ENCODE measurements around the gene PSAPL1.

PSAPL1 gene

DNA sequence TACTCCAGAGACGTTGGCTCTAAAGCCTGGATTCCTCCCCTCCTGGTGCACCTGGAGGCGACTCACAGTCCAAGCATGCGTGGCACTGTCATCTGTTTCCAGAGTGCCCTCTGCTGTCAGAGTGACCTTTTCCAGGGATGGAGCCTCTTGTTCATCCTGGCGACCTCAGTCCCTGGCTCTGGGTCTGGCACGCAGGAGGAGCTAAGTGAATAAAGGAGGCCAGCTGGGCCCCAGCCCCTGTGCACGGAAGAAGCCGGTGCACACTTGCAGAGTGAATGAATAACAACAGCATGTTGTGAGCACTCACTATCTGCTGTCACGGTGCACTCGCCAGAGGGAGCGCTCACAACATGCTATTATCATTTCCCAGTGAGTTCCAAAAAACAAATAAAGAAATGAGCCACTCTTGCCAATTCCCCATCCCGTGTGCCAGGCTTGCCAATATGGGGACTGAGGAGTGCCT is 27.8 kb upstream of the PSAPL1 start:
- TF ChIP-seq, protein P1, sequence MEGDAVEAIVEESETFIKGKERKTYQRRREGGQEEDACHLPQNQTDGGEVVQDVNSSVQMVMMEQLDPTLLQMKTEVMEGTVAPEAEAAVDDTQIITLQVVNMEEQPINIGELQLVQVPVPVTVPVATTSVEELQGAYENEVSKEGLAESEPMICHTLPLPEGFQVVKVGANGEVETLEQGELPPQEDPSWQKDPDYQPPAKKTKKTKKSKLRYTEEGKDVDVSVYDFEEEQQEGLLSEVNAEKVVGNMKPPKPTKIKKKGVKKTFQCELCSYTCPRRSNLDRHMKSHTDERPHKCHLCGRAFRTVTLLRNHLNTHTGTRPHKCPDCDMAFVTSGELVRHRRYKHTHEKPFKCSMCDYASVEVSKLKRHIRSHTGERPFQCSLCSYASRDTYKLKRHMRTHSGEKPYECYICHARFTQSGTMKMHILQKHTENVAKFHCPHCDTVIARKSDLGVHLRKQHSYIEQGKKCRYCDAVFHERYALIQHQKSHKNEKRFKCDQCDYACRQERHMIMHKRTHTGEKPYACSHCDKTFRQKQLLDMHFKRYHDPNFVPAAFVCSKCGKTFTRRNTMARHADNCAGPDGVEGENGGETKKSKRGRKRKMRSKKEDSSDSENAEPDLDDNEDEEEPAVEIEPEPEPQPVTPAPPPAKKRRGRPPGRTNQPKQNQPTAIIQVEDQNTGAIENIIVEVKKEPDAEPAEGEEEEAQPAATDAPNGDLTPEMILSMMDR (IDR thresholded peaks at IDR 0.05; ENCODE audit: control extremely low read depth, extremely low read depth, low read depth, missing control alignments): no peak
- ChIA-PET POLR2A (no interaction called here), CTCF (no interaction called here)
- no peak for DNase-seq (ENCODE audit: extremely low spot score)

DNA sequence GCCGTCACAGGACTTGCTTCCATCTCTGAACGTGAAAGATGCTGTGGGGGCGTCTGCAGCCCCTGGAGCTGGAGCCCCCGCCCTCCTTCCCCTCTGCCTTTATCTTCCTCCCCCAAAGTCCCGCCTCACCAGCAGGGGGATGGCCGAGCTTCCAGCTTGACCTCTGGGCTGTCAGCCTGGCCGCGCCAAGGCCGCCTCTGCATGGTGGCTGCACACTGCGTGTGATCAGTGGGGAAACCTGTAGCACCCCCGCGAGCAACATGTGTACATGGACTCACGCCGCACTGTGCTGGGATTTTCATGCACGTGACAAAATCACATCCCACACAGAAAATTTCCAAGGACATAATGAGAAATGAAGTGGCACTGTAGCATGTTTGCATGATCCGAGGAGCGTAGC is 26.5 kb upstream of the PSAPL1 start:
- TF ChIP-seq, protein P1 (IDR thresholded peaks at IDR 0.05; ENCODE audit: control extremely low read depth, extremely low read depth, low read depth, missing control alignments): no peak
- DNase-seq (ENCODE audit: extremely low spot score): no peak
- ChIA-PET CTCF (no interaction called here), POLR2A (no interaction called here)

DNA sequence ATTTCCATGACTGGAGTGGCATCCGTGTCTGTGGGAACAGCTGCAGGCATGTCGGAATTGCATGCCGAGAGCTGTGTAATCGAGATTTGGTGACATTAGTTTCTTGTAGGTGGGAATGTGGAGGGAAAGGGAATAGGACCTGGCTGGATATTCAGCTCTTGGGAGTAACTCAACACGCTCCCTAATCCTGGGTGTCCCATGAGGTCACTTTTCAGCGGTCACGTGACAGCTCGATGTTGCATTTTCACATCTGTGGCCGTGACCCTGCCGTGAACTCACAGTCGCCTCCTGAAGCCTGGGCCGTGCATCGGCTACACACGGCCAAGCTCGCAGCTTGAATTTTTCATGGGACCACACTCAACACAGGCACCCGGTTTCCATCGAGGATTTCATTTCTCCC is 25.8 kb upstream of the PSAPL1 start:
- POLR2A ChIA-PET: no interaction called here
- CTCF ChIA-PET: no interaction called here
- TF ChIP-seq, protein P1 (IDR thresholded peaks at IDR 0.05; ENCODE audit: control extremely low read depth, extremely low read depth, low read depth, missing control alignments): no peak
- no peak for DNase-seq (ENCODE audit: extremely low spot score)

DNA sequence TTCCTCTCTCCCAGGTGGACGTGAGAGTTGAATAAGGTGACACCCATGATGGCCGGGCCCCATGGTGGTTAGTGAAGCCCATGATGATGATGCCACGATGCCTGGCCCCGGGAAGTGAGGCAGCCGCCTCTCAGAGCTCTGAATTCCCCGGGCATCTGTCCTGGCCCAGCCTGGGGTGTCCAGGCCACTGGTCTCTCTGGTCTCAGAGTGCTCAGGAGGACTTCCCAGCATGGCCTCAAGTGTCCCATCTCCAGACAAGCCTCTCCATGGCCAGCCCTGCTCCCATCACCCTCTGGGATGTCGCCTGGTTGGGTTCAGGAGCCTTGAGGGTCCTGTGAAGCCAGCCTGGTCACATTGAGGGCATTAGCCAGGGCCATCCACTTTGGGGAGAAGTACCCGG is 24.7 kb upstream of the PSAPL1 start:
- POLR2A ChIA-PET: no interaction called here
- CTCF ChIA-PET: no interaction called here
- DNase-seq (ENCODE audit: extremely low spot score): no peak
- TF ChIP-seq, protein P1 (IDR thresholded peaks at IDR 0.05; ENCODE audit: control extremely low read depth, extremely low read depth, low read depth, missing control alignments): no peak

DNA sequence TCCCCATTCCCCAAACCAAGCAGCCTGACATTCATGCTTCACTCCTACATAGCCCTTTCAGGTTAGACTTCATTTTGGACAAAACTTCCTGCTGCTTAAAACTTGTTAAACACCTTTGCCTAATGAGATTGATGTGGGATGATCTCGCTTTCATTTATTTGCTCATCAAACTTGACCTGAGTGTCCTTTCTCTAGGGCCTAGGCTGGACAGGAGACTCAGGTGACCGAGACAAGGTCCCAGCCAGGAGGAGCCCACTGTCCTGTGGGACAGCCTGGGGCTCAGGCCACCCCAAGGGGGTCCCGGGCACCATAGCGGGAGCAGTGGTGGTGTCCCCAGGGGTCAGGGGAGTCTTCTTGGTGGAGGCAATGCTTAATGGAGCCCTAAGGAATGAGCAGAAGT is 23.7 kb upstream of the PSAPL1 start:
- ChIA-PET CTCF (no interaction called here), POLR2A (no interaction called here)
- DNase-seq (ENCODE audit: extremely low spot score): no peak
- TF ChIP-seq, protein P1 (IDR thresholded peaks at IDR 0.05; ENCODE audit: control extremely low read depth, extremely low read depth, low read depth, missing control alignments): no peak

- CTCF ChIA-PET: no interaction called here
- TF ChIP-seq, protein P1 (IDR thresholded peaks at IDR 0.05; ENCODE audit: control extremely low read depth, extremely low read depth, low read depth, missing control alignments): no peak
- POLR2A ChIA-PET: no interaction called here
Observed at GRCh38 chr4:7458066-7458425, 23.3 kb upstream of the PSAPL1 start.

More at GRCh38 chr4:7458066-7458425, 23.3 kb upstream of the PSAPL1 start:
- no peak for DNase-seq (ENCODE audit: extremely low spot score)

Measured in GM10248 (cell line).